ENCODE measurements around the gene TSC22D3.

Gene TSC22D3

GRCh38 chrX:107763647-107764046, 11.9 kb downstream of the TSC22D3 start:
- H3K9me3 ChIP-seq = no peaks in the 10 kb centered on the region
- H3K27me3 ChIP-seq = peaks cover 98% of the 10 kb centered on the region
- peak overlapping the region; percentile 63 for H3K4me2 ChIP-seq
- peaks cover 19% of the 10 kb centered on the region; the same call in 1 of the 2 replicates for H4K20me1 ChIP-seq
- no peaks in the 10 kb centered on the region for H3K36me3 ChIP-seq
- TF ChIP-seq Cebpa-rat (IDR thresholded peaks at IDR 0.05) = no peak
- H3K4me1 ChIP-seq = peaks cover 16% of the 10 kb centered on the region
- no peak overlapping the region for H3K4me3 ChIP-seq
- H3K27ac ChIP-seq = no peak overlapping the region
- H3K9ac ChIP-seq = no peak overlapping the region

- Histone ChIP-seq H3K9me3 (no peaks in the 10 kb centered on the region), H3K27ac (no peak overlapping the region), H3K4me2 (no peak overlapping the region), H3K4me3 (no peak overlapping the region), H4K20me1 (peaks cover 6% of the 10 kb centered on the region; the same call in 1 of the 2 replicates), H3K36me3 (no peaks in the 10 kb centered on the region), H3K27me3 (peaks cover 98% of the 10 kb centered on the region), H3K9ac (no peak overlapping the region), H3K4me1 (peaks cover 16% of the 10 kb centered on the region)
- TF ChIP-seq Cebpa-rat (IDR thresholded peaks at IDR 0.05) = no peak
Observed at GRCh38 chrX:107760304-107761077, 15.1 kb downstream of the TSC22D3 start.

GRCh38 chrX:107758231-107758766, 17.3 kb downstream of the TSC22D3 start:
- Histone ChIP-seq H3K4me3 (no peak overlapping the region), H3K27ac (no peak overlapping the region), H3K4me1 (peaks cover 7% of the 10 kb centered on the region), H3K9me3 (no peaks in the 10 kb centered on the region), H3K36me3 (no peaks in the 10 kb centered on the region), H3K4me2 (no peak overlapping the region), H3K9ac (no peak overlapping the region), H4K20me1 (no peaks in the 10 kb centered on the region; the same call in 1 of the 2 replicates), H3K27me3 (peaks cover 99% of the 10 kb centered on the region)
- no peak for TF ChIP-seq Cebpa-rat (IDR thresholded peaks at IDR 0.05)

- no peak overlapping the region for H3K4me2 ChIP-seq
- H4K20me1 ChIP-seq = peaks cover 10% of the 10 kb centered on the region; the same call in 1 of the 2 replicates
- H3K9me3 ChIP-seq = no peaks in the 10 kb centered on the region
- H3K4me1 ChIP-seq = no peaks in the 10 kb centered on the region
- peaks cover 99% of the 10 kb centered on the region for H3K27me3 ChIP-seq
- H3K4me3 ChIP-seq = no peak overlapping the region
- no peak for TF ChIP-seq Cebpa-rat (IDR thresholded peaks at IDR 0.05)
- H3K27ac ChIP-seq = no peak overlapping the region
- H3K36me3 ChIP-seq = no peaks in the 10 kb centered on the region
- H3K9ac ChIP-seq = no peak overlapping the region
Observed at GRCh38 chrX:107755721-107756120, 19.9 kb downstream of the TSC22D3 start.

GRCh38 chrX:107753187-107753586, 22.4 kb downstream of the TSC22D3 start:
- Histone ChIP-seq H4K20me1 (peaks cover 10% of the 10 kb centered on the region; the same call in 1 of the 2 replicates), H3K4me2 (no peak overlapping the region), H3K9ac (no peak overlapping the region), H3K36me3 (no peaks in the 10 kb centered on the region), H3K27me3 (peaks cover 99% of the 10 kb centered on the region), H3K4me3 (no peak overlapping the region), H3K4me1 (no peaks in the 10 kb centered on the region), H3K9me3 (no peaks in the 10 kb centered on the region), H3K27ac (no peak overlapping the region)
- TF ChIP-seq Cebpa-rat (IDR thresholded peaks at IDR 0.05) = no peak

GRCh38 chrX:107752714-107753113, 22.9 kb downstream of the TSC22D3 start:
- Histone ChIP-seq H3K4me2 (no peak overlapping the region), H3K36me3 (no peaks in the 10 kb centered on the region), H3K27me3 (peaks cover 99% of the 10 kb centered on the region), H3K4me3 (no peak overlapping the region), H4K20me1 (peaks cover 10% of the 10 kb centered on the region; the same call in 1 of the 2 replicates), H3K9ac (no peak overlapping the region), H3K27ac (no peak overlapping the region), H3K4me1 (no peaks in the 10 kb centered on the region), H3K9me3 (no peaks in the 10 kb centered on the region)
- TF ChIP-seq Cebpa-rat (IDR thresholded peaks at IDR 0.05) = no peak

GRCh38 chrX:107752043-107752442, 23.5 kb downstream of the TSC22D3 start:
- H3K27me3 ChIP-seq = peaks cover 99% of the 10 kb centered on the region
- TF ChIP-seq Cebpa-rat (IDR thresholded peaks at IDR 0.05) = no peak
- H3K4me2 ChIP-seq = no peak overlapping the region
- H3K27ac ChIP-seq = no peak overlapping the region
- H3K9ac ChIP-seq = no peak overlapping the region
- H3K4me1 ChIP-seq = no peaks in the 10 kb centered on the region
- no peaks in the 10 kb centered on the region for H3K36me3 ChIP-seq
- H4K20me1 ChIP-seq = peaks cover 10% of the 10 kb centered on the region; the same call in 1 of the 2 replicates
- H3K4me3 ChIP-seq = no peak overlapping the region
- H3K9me3 ChIP-seq = no peaks in the 10 kb centered on the region

- Histone ChIP-seq H3K36me3 (no peaks in the 10 kb centered on the region), H3K27me3 (peaks cover 100% of the 10 kb centered on the region), H4K20me1 (peaks cover 10% of the 10 kb centered on the region; the same call in 1 of the 2 replicates), H3K9ac (no peak overlapping the region), H3K4me2 (no peak overlapping the region), H3K9me3 (no peaks in the 10 kb centered on the region), H3K4me3 (no peak overlapping the region), H3K27ac (no peak overlapping the region), H3K4me1 (no peaks in the 10 kb centered on the region)
- no peak for TF ChIP-seq Cebpa-rat (IDR thresholded peaks at IDR 0.05)
Observed at GRCh38 chrX:107750861-107751445, 24.6 kb downstream of the TSC22D3 start.

- H3K4me3 ChIP-seq = no peak overlapping the region
- no peak overlapping the region for H3K9ac ChIP-seq
- H3K27me3 ChIP-seq = peaks cover 100% of the 10 kb centered on the region
- peaks cover 10% of the 10 kb centered on the region; the same call in 1 of the 2 replicates for H4K20me1 ChIP-seq
- no peaks in the 10 kb centered on the region for H3K36me3 ChIP-seq
- no peak overlapping the region for H3K27ac ChIP-seq
- TF ChIP-seq Cebpa-rat (IDR thresholded peaks at IDR 0.05) = no peak
- no peak overlapping the region for H3K4me2 ChIP-seq
- H3K4me1 ChIP-seq = no peaks in the 10 kb centered on the region
- H3K9me3 ChIP-seq = no peaks in the 10 kb centered on the region
Observed at GRCh38 chrX:107750263-107750662, 25.3 kb downstream of the TSC22D3 start.

- H3K36me3 ChIP-seq = no peaks in the 10 kb centered on the region
- peaks cover 10% of the 10 kb centered on the region; the same call in 1 of the 2 replicates for H4K20me1 ChIP-seq
- H3K27ac ChIP-seq = no peak overlapping the region
- no peak overlapping the region for H3K4me3 ChIP-seq
- TF ChIP-seq Cebpa-rat (IDR thresholded peaks at IDR 0.05) = no peak
- peaks cover 100% of the 10 kb centered on the region for H3K27me3 ChIP-seq
- no peaks in the 10 kb centered on the region for H3K4me1 ChIP-seq
- H3K9me3 ChIP-seq = no peaks in the 10 kb centered on the region
- no peak overlapping the region for H3K9ac ChIP-seq
- no peak overlapping the region for H3K4me2 ChIP-seq
Observed at GRCh38 chrX:107748506-107748905, 27.1 kb downstream of the TSC22D3 start.
